Measurements from ENCODE around the gene DIPK1C.

- TF ChIP-seq CTCF (conservative IDR thresholded peaks at IDR 0.05): no peak
- TF ChIP-seq EZH2 (IDR thresholded peaks at IDR 0.05; ENCODE audit: low read depth): no peak
Observed at GRCh38 chr18:74463983-74464382, 6.9 kb upstream of the DIPK1C start.
